Measurements from ENCODE around the gene BASP1. TPM values are rescaled to one million over a fixed set of nuclear protein-coding genes. Genes with fewer than 3 reads are reported as not detected.

Gene BASP1
- total RNA-seq, 2 donors from 2014 or later = 60.3 to 63.0 TPM

GRCh38 chr5:17192191-17192590, 25.2 kb upstream of the BASP1 start:
- peaks cover 1% of the 10 kb centered on the region for H3K9me3 ChIP-seq (ENCODE audit: control insufficient read depth, low read length)
- Mint-ChIP-seq H3K9me3 (peaks cover 3% of the 10 kb centered on the region), H3K27me3 (ENCODE audit: insufficient read depth) (no peaks in the 10 kb centered on the region), H3K4me1 (peaks cover 19% of the 10 kb centered on the region), H3K4me3 (no peak overlapping the region), H3K27ac (no peak overlapping the region), H3K36me3 (ENCODE audit: low read depth) (peaks cover 3% of the 10 kb centered on the region)
- no peak overlapping the region for H3K27ac ChIP-seq (ENCODE audit: low read depth, low read length)
- H3K36me3 ChIP-seq (ENCODE audit: control insufficient read depth, insufficient read depth, low read length) = no peaks in the 10 kb centered on the region
- H3K9ac ChIP-seq (ENCODE audit: extremely low read depth, low read length, poor library complexity, severe bottlenecking) = no peak overlapping the region
- peaks cover 4% of the 10 kb centered on the region for H3K4me1 ChIP-seq (ENCODE audit: control insufficient read depth, insufficient read depth, low read length)
- WGBS, 2 experiments (ENCODE audit: insufficient coverage in 1 of 2, insufficient read length in 1 of 2) = 78 to 88% methylated on average over 4 to 5 of the region's 5 CpGs
- DNase-seq = no peak
- TF ChIP-seq CTCF (conservative IDR thresholded peaks at IDR 0.05) = no peak
- no peak overlapping the region for H3K4me3 ChIP-seq (ENCODE audit: low read length)
- H3K27me3 ChIP-seq (ENCODE audit: control insufficient read depth, insufficient read depth, low read length, poor library complexity, severe bottlenecking) = no peaks in the 10 kb centered on the region

GRCh38 chr5:17196024-17196423, 21.4 kb upstream of the BASP1 start:
- Histone ChIP-seq H3K4me1 (ENCODE audit: control insufficient read depth, insufficient read depth, low read length) (no peaks in the 10 kb centered on the region), H3K9me3 (ENCODE audit: control insufficient read depth, low read length) (peaks cover 14% of the 10 kb centered on the region), H3K27ac (ENCODE audit: low read depth, low read length) (no peak overlapping the region), H3K36me3 (ENCODE audit: control insufficient read depth, insufficient read depth, low read length) (no peaks in the 10 kb centered on the region), H3K27me3 (ENCODE audit: control insufficient read depth, insufficient read depth, low read length, poor library complexity, severe bottlenecking) (no peaks in the 10 kb centered on the region), H3K4me3 (ENCODE audit: low read length) (no peak overlapping the region), H3K9ac (ENCODE audit: extremely low read depth, low read length, poor library complexity, severe bottlenecking) (no peak overlapping the region)
- 91 to 92% methylated on average over 4 to 5 of the region's 5 CpGs for WGBS, 2 experiments (ENCODE audit: insufficient coverage in 1 of 2, insufficient read length in 1 of 2)
- TF ChIP-seq CTCF (conservative IDR thresholded peaks at IDR 0.05) = no peak
- DNase-seq = no peak
- no peak overlapping the region for H3K4me3 Mint-ChIP-seq
- peaks cover 9% of the 10 kb centered on the region for H3K9me3 Mint-ChIP-seq
- H3K27me3 Mint-ChIP-seq (ENCODE audit: insufficient read depth) = no peaks in the 10 kb centered on the region
- no peak overlapping the region for H3K27ac Mint-ChIP-seq
- peaks cover 8% of the 10 kb centered on the region for H3K4me1 Mint-ChIP-seq
- H3K36me3 Mint-ChIP-seq (ENCODE audit: low read depth) = no peaks in the 10 kb centered on the region

- Histone ChIP-seq H3K36me3 (ENCODE audit: control insufficient read depth, insufficient read depth, low read length) (no peaks in the 10 kb centered on the region), H3K9ac (ENCODE audit: extremely low read depth, low read length, poor library complexity, severe bottlenecking) (no peak overlapping the region), H3K27ac (ENCODE audit: low read depth, low read length) (no peak overlapping the region), H3K4me1 (ENCODE audit: control insufficient read depth, insufficient read depth, low read length) (no peaks in the 10 kb centered on the region), H3K27me3 (ENCODE audit: control insufficient read depth, insufficient read depth, low read length, poor library complexity, severe bottlenecking) (no peaks in the 10 kb centered on the region), H3K4me3 (ENCODE audit: low read length) (no peak overlapping the region), H3K9me3 (ENCODE audit: control insufficient read depth, low read length) (peaks cover 14% of the 10 kb centered on the region)
- TF ChIP-seq CTCF (conservative IDR thresholded peaks at IDR 0.05) = no peak
- WGBS, 2 experiments (ENCODE audit: insufficient coverage in 1 of 2, insufficient read length in 1 of 2) = 85 to 87% methylated on average over 4 of the region's 5 CpGs
- Mint-ChIP-seq H3K4me1 (peaks cover 6% of the 10 kb centered on the region), H3K4me3 (no peak overlapping the region), H3K27ac (no peak overlapping the region), H3K36me3 (ENCODE audit: low read depth) (no peaks in the 10 kb centered on the region), H3K9me3 (peaks cover 9% of the 10 kb centered on the region), H3K27me3 (ENCODE audit: insufficient read depth) (no peaks in the 10 kb centered on the region)
- DNase-seq = no peak
Measured at GRCh38 chr5:17196697-17197096, 20.7 kb upstream of the BASP1 start.
